Type B pancreatic cell (in vitro differentiated cells): ENCODE data around the gene LRTM2. TPM values are rescaled to one million over a fixed set of nuclear protein-coding genes. Genes with fewer than 3 reads are reported as not detected.
A peak's percentile ranks its signal among the peaks of the same experiment; 100 is the strongest.

Experiments
- DNase-seq: peaks from one replicate; pipeline ENCODE4 v3.0.0; 2021; ENCODE audit warnings: mixed read lengths; ENCODE audit not compliant: unreplicated experiment; ENCODE audit errors: extremely low spot score
- H3K27ac Mint-ChIP-seq: 2 replicates; pipeline ENCODE4 v1.8.0; 2021; ENCODE audit warnings: mild to moderate bottlenecking, mixed read lengths
- H3K27me3 Mint-ChIP-seq: 2 replicates; pipeline ENCODE4 v1.8.0; 2021; ENCODE audit warnings: mixed read lengths
- H3K36me3 Mint-ChIP-seq: 2 replicates; pipeline ENCODE4 v1.8.0; 2021; ENCODE audit warnings: mixed read lengths
- H3K4me1 Mint-ChIP-seq: one replicate; pipeline ENCODE4 v1.8.0; 2021; ENCODE audit warnings: mixed read lengths; ENCODE audit not compliant: unreplicated experiment
- H3K4me3 Mint-ChIP-seq: 2 replicates; pipeline ENCODE4 v1.8.0; 2021; ENCODE audit warnings: mild to moderate bottlenecking, mixed read lengths
- H3K9me3 Mint-ChIP-seq: 2 replicates; pipeline ENCODE4 v1.8.0; 2021; ENCODE audit warnings: mixed read lengths
- total RNA-seq: library from RNA; stranded (reverse); gene quantifications from 2 replicates; pipeline ENCODE4 v1.2.1, GENCODE V29; 2021; ENCODE audit warnings: low replicate concordance
- TF ChIP-seq, protein P1 (sequence below): fragments of 200-600 bp; sonication (generic); conservative IDR thresholded peaks from 2 replicates; pipeline ENCODE4 v1.5.0; 2021; ENCODE audit warnings: antibody characterized with exemption, mild to moderate bottlenecking

The LRTM2 gene
- total RNA-seq, 1 donor from 2014 or later: 0.12 TPM

DNA sequence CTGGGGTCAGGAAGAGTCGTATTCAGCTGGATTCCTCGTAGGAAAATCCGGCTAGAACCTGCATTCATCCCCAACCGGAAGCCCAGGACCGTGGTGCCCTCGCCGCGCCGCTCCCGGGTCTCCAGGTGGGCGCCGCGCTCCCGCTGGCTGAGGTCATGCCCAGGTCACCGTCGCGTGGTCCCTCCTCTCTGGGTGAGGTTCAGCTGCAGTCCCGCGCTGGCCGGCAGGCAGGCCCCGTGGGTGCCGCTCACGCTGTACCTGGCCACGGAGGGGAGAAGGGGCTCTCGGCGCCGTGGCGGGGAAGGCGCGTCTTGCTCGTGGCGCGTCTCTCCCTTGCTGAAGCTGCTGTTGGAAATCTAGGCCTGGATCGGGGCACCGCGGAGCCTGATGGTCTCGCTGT lies 44.5 kb downstream of the LRTM2 start:
- no peaks in the 10 kb centered on the region for H3K4me1 Mint-ChIP-seq
- no peak overlapping the region for H3K27ac Mint-ChIP-seq
- TF ChIP-seq, protein P1, sequence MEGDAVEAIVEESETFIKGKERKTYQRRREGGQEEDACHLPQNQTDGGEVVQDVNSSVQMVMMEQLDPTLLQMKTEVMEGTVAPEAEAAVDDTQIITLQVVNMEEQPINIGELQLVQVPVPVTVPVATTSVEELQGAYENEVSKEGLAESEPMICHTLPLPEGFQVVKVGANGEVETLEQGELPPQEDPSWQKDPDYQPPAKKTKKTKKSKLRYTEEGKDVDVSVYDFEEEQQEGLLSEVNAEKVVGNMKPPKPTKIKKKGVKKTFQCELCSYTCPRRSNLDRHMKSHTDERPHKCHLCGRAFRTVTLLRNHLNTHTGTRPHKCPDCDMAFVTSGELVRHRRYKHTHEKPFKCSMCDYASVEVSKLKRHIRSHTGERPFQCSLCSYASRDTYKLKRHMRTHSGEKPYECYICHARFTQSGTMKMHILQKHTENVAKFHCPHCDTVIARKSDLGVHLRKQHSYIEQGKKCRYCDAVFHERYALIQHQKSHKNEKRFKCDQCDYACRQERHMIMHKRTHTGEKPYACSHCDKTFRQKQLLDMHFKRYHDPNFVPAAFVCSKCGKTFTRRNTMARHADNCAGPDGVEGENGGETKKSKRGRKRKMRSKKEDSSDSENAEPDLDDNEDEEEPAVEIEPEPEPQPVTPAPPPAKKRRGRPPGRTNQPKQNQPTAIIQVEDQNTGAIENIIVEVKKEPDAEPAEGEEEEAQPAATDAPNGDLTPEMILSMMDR: no peak
- peak; percentile 63 for DNase-seq
- no peaks in the 10 kb centered on the region for H3K36me3 Mint-ChIP-seq
- no peak overlapping the region for H3K4me3 Mint-ChIP-seq
- peaks cover 47% of the 10 kb centered on the region for H3K27me3 Mint-ChIP-seq
- H3K9me3 Mint-ChIP-seq: no peaks in the 10 kb centered on the region

- H3K36me3 Mint-ChIP-seq: no peaks in the 10 kb centered on the region
- peak; percentile 48 for DNase-seq
- no peaks in the 10 kb centered on the region for H3K4me1 Mint-ChIP-seq
- TF ChIP-seq, protein P1: no peak
- H3K27ac Mint-ChIP-seq: no peak overlapping the region
- no peak overlapping the region for H3K4me3 Mint-ChIP-seq
- no peaks in the 10 kb centered on the region for H3K9me3 Mint-ChIP-seq
- peaks cover 50% of the 10 kb centered on the region for H3K27me3 Mint-ChIP-seq
Measured at GRCh38 chr12:1865284-1865866, 45.0 kb downstream of the LRTM2 start.

- Mint-ChIP-seq H3K27me3 (peaks cover 50% of the 10 kb centered on the region), H3K4me1 (no peaks in the 10 kb centered on the region), H3K36me3 (no peaks in the 10 kb centered on the region), H3K27ac (no peak overlapping the region), H3K4me3 (no peak overlapping the region), H3K9me3 (no peaks in the 10 kb centered on the region)
- peak; percentile 51 for DNase-seq
- TF ChIP-seq, protein P1: no peak
Measured at GRCh38 chr12:1869145-1869544, 48.8 kb downstream of the LRTM2 start.

DNA sequence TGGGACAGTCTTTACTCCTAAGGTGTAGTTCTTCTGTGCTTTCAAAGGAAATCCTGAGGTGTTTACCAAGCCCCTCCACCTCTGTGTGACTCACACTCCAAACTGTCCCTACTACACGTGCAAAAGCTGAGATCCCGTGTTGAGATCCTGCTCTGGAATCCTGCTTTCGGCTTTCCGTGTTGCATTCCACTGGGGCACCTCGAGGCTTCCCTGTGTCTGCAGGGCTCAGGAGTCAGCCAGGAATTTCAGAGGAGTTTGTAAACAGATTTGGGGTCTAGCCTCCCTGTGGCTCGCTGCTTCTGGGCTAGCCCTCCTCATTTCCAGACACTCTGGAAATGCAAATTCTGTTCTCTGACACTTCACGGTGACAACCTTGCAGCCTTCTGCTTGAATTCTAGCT lies 49.7 kb downstream of the LRTM2 start:
- peak; percentile 58 for DNase-seq
- Mint-ChIP-seq H3K27ac (no peak overlapping the region), H3K4me3 (no peak overlapping the region), H3K9me3 (no peaks in the 10 kb centered on the region), H3K27me3 (peaks cover 59% of the 10 kb centered on the region), H3K4me1 (no peaks in the 10 kb centered on the region), H3K36me3 (no peaks in the 10 kb centered on the region)
- TF ChIP-seq, protein P1: no peak

GRCh38 chr12:1870998-1871917 lies 50.9 kb downstream of the LRTM2 start:
- Mint-ChIP-seq H3K27ac (no peak overlapping the region), H3K4me3 (no peak overlapping the region), H3K27me3 (peaks cover 68% of the 10 kb centered on the region), H3K9me3 (no peaks in the 10 kb centered on the region), H3K36me3 (no peaks in the 10 kb centered on the region), H3K4me1 (no peaks in the 10 kb centered on the region)
- peak; percentile 31 for DNase-seq
- TF ChIP-seq, protein P1: no peak
